ENCODE measurements around the gene MPG. TPM values are rescaled to one million over a fixed set of nuclear protein-coding genes. Genes with fewer than 3 reads are reported as not detected.

The MPG gene
- total RNA-seq, 3 donors from 2014 or later (not counting 1 experiment from before 2014, with no cell fraction given) = 29.9 to 34.3 (median 31.5) TPM

- H3K36me3 Mint-ChIP-seq = no peaks in the 10 kb centered on the region
- H3K9me3 Mint-ChIP-seq = no peaks in the 10 kb centered on the region
- no peak overlapping the region for H3K4me3 ChIP-seq (ENCODE audit: low read length)
- ATAC-seq (peak; percentile 81 to 94 (median 86)), DNase-seq (peak; percentile 42 to 85)
- peaks cover 0 to 7% of the 10 kb centered on the region in 2 donors for H3K4me1 Mint-ChIP-seq
- no peaks in the 10 kb centered on the region for H3K27me3 Mint-ChIP-seq (ENCODE audit: low read depth in 2 of 2)
- WGBS (ENCODE audit: insufficient coverage) = 43% methylated on average over 6 of the region's 6 CpGs
- H3K4me3 Mint-ChIP-seq = no peak overlapping the region
- no peak overlapping the region for H3K27ac ChIP-seq (ENCODE audit: low read length)
- H3K36me3 ChIP-seq (ENCODE audit: control insufficient read depth, insufficient read depth, low read length) = peaks cover 21% of the 10 kb centered on the region
- no peaks in the 10 kb centered on the region for H3K9me3 ChIP-seq (ENCODE audit: control insufficient read depth, insufficient read depth, low read length)
- intact Hi-C loops (cut with micrococcal nuclease) = loop anchor here (1.0 kb wide), 2 partner anchors 75 to 256 kb away; no protein-coding TSS in a partner anchor
- H3K27ac Mint-ChIP-seq = no peak overlapping the region
- TF ChIP-seq CTCF (IDR thresholded peaks at IDR 0.05) = peak; percentile 72
- H3K4me1 ChIP-seq (ENCODE audit: control insufficient read depth, insufficient read depth, low read length) = no peaks in the 10 kb centered on the region
- no peaks in the 10 kb centered on the region for H3K27me3 ChIP-seq (ENCODE audit: control insufficient read depth, insufficient read depth, low read length)
These were observed 28.7 kb downstream of the MPG start for GRCh38 chr16:106623-107324.

- no peak overlapping the region for H3K4me3 ChIP-seq (ENCODE audit: low read length)
- H3K27ac Mint-ChIP-seq = no peak overlapping the region
- WGBS (ENCODE audit: insufficient coverage) = 95% methylated on average over 21 of the region's 21 CpGs
These were observed 34.3 kb downstream of the MPG start for GRCh38 chr16:112153-112840.

GRCh38 chr16:114327-114726, 36.3 kb downstream of the MPG start:
- Histone ChIP-seq H3K27me3 (ENCODE audit: control insufficient read depth, insufficient read depth, low read length) (no peaks in the 10 kb centered on the region), H3K9me3 (ENCODE audit: control insufficient read depth, insufficient read depth, low read length) (no peaks in the 10 kb centered on the region), H3K4me1 (ENCODE audit: control insufficient read depth, insufficient read depth, low read length) (peaks cover 8% of the 10 kb centered on the region), H3K36me3 (ENCODE audit: control insufficient read depth, insufficient read depth, low read length) (peaks cover 35% of the 10 kb centered on the region), H3K4me3 (ENCODE audit: low read length) (no peak overlapping the region), H3K27ac (ENCODE audit: low read length) (no peak overlapping the region)
- no peaks in the 10 kb centered on the region for H3K27me3 Mint-ChIP-seq (ENCODE audit: low read depth in 2 of 2)
- peaks cover 8% of the 10 kb centered on the region for H3K36me3 Mint-ChIP-seq
- ATAC-seq = no peak
- DNase-seq = no peak
- intact Hi-C loops (cut with micrococcal nuclease) = no loop called here
- no peak overlapping the region for H3K4me3 Mint-ChIP-seq
- 95% methylated on average over 2 of the region's 2 CpGs for WGBS (ENCODE audit: insufficient coverage)
- TF ChIP-seq CTCF (IDR thresholded peaks at IDR 0.05) = no peak
- H3K27ac Mint-ChIP-seq = no peak overlapping the region
- H3K9me3 Mint-ChIP-seq = no peaks in the 10 kb centered on the region
- H3K4me1 Mint-ChIP-seq = peaks cover 6 to 9% of the 10 kb centered on the region in 2 donors

More at GRCh38 chr16:112153-112840, 34.3 kb downstream of the MPG start:
- Histone ChIP-seq H3K36me3 (ENCODE audit: control insufficient read depth, insufficient read depth, low read length) (peaks cover 35% of the 10 kb centered on the region), H3K9me3 (ENCODE audit: control insufficient read depth, insufficient read depth, low read length) (no peaks in the 10 kb centered on the region), H3K27ac (ENCODE audit: low read length) (no peak overlapping the region), H3K4me1 (ENCODE audit: control insufficient read depth, insufficient read depth, low read length) (no peaks in the 10 kb centered on the region), H3K27me3 (ENCODE audit: control insufficient read depth, insufficient read depth, low read length) (no peaks in the 10 kb centered on the region)
- Mint-ChIP-seq H3K36me3 (peaks cover 8% of the 10 kb centered on the region), H3K4me1 (no peaks in the 10 kb centered on the region), H3K9me3 (no peaks in the 10 kb centered on the region), H3K4me3 (no peak overlapping the region), H3K27me3 (ENCODE audit: low read depth in 2 of 2) (no peaks in the 10 kb centered on the region)
- intact Hi-C loops (cut with micrococcal nuclease) = no loop called here
- TF ChIP-seq CTCF (IDR thresholded peaks at IDR 0.05) = no peak
- ATAC-seq (no peak), DNase-seq (no peak)
